HEK293 (cell line): ENCODE results near the gene C20orf173.

ENCODE experiments used
- GLI4 ChIP-seq: fragments of 450-650 bp; formaldehyde crosslinking; IDR thresholded peaks from 2 replicates; pipeline ENCODE4 v1.5.1; 2016; ENCODE audit warnings: missing biosample characterization, missing genetic modification characterization
- PRDM1 ChIP-seq: fragments of 450-650 bp; formaldehyde crosslinking; IDR thresholded peaks from 2 replicates; pipeline ENCODE4; 2016; ENCODE audit warnings: missing biosample characterization, missing genetic modification characterization
- SP2 ChIP-seq: fragments of 450-650 bp; formaldehyde crosslinking; IDR thresholded peaks from 2 replicates; pipeline ENCODE4 v1.5.1; 2016; ENCODE audit warnings: missing biosample characterization, missing genetic modification characterization
- ZNF114 ChIP-seq: fragments of 450-650 bp; formaldehyde crosslinking; IDR thresholded peaks from 2 replicates; pipeline ENCODE4 v1.5.0; 2017; ENCODE audit warnings: missing biosample characterization, missing genetic modification characterization
- ZNF274 ChIP-seq, 2 experiments: fragments of 200-500 bp in 1 of 2; fragments of 450-650 bp in 1 of 2; sonication (Bioruptor generic) in 1 of 2; formaldehyde crosslinking in 1 of 2; IDR thresholded peaks; 2 replicates each; pipeline versions ENCODE4 v1.5.1 to v1.6.1; 2014 to 2016; ENCODE audit warnings: borderline replicate concordance in 1 of 2, inconsistent platforms in 1 of 2, low read length in 1 of 2, missing biosample characterization in 1 of 2, missing genetic modification characterization in 1 of 2
- TF ChIP-seq, protein P1 (sequence below): fragments of 450-650 bp; formaldehyde crosslinking; IDR thresholded peaks from 2 replicates; pipeline ENCODE4 v1.5.1; 2016; ENCODE audit warnings: missing biosample characterization, missing genetic modification characterization
- TF ChIP-seq, protein P2 (sequence below): fragments of 450-650 bp; formaldehyde crosslinking; IDR thresholded peaks from 2 replicates; pipeline ENCODE4 v1.5.1; 2016; ENCODE audit warnings: missing biosample characterization, missing genetic modification characterization

DNA sequence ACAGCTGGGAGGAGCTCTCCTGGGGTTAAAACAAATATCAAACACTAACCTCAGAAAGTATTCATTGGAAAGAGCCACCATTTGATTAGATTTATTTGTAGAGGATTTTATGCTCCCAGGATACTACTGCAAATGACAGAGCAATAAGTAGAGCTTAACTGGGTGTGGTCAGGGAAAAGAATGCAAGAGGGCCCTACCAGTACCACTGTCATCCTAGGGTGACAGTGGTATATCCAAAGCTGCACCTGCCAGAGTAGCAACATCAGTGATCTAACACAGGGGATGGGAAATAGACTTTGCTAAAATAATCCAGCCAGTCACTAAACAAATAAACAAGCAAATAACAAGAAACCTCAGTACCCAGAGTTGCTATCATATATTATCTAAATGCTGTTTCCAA, 42.1 kb upstream of the C20orf173 start:
- TF ChIP-seq, protein P1, sequence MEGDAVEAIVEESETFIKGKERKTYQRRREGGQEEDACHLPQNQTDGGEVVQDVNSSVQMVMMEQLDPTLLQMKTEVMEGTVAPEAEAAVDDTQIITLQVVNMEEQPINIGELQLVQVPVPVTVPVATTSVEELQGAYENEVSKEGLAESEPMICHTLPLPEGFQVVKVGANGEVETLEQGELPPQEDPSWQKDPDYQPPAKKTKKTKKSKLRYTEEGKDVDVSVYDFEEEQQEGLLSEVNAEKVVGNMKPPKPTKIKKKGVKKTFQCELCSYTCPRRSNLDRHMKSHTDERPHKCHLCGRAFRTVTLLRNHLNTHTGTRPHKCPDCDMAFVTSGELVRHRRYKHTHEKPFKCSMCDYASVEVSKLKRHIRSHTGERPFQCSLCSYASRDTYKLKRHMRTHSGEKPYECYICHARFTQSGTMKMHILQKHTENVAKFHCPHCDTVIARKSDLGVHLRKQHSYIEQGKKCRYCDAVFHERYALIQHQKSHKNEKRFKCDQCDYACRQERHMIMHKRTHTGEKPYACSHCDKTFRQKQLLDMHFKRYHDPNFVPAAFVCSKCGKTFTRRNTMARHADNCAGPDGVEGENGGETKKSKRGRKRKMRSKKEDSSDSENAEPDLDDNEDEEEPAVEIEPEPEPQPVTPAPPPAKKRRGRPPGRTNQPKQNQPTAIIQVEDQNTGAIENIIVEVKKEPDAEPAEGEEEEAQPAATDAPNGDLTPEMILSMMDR (tag by site-specific recombination): no peak
- TF ChIP-seq GLI4 (tag by site-specific recombination) (no peak), SP2 (tag by site-specific recombination) (no peak), PRDM1 (tag by site-specific recombination) (no peak), ZNF274 (IDR thresholded peaks at IDR 0.05; ENCODE audit: low read length) (no peak), ZNF274 (tag by site-specific recombination; IDR thresholded peaks at IDR 0.05; ENCODE audit: borderline replicate concordance) (no peak), ZNF114 (no peak)
- TF ChIP-seq, protein P2, sequence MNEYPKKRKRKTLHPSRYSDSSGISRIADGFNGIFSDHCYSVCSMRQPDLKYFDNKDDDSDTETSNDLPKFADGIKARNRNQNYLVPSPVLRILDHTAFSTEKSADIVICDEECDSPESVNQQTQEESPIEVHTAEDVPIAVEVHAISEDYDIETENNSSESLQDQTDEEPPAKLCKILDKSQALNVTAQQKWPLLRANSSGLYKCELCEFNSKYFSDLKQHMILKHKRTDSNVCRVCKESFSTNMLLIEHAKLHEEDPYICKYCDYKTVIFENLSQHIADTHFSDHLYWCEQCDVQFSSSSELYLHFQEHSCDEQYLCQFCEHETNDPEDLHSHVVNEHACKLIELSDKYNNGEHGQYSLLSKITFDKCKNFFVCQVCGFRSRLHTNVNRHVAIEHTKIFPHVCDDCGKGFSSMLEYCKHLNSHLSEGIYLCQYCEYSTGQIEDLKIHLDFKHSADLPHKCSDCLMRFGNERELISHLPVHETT (tag by site-specific recombination): no peak
